HG03280 (cell line): ENCODE measurements around the gene NPAS4.
A peak's percentile ranks its signal among the peaks of the same experiment; 100 is the strongest.
"Not testable (repeated sequence)": the region's sequence is repeated elsewhere in the genome, so short reads cannot be mapped to it uniquely, and the experiment has no call there.

ENCODE experiments used
- ATAC-seq: cut with Tn5 transposase; IDR thresholded peaks from one replicate; pipeline ENCODE4 v1.9.1; 2021; ENCODE audit warnings: mild to moderate bottlenecking, moderate library complexity; ENCODE audit not compliant: unreplicated experiment

Gene NPAS4

GRCh38 chr11:66454247-66454646 is 33.4 kb downstream of the NPAS4 start:
- ATAC-seq: no peak

- ATAC-seq: no peak
Measured at GRCh38 chr11:66454828-66455227, 34.0 kb downstream of the NPAS4 start.

- ATAC-seq: no peak
Measured at GRCh38 chr11:66457826-66458225, 37.0 kb downstream of the NPAS4 start.

- no peak for ATAC-seq
Measured at GRCh38 chr11:66459138-66459778, 38.4 kb downstream of the NPAS4 start.

GRCh38 chr11:66462010-66462409 is 41.2 kb downstream of the NPAS4 start:
- ATAC-seq: no peak

- ATAC-seq: no peak
Measured at GRCh38 chr11:66462911-66463310, 42.1 kb downstream of the NPAS4 start.

GRCh38 chr11:66464116-66464515 is 43.3 kb downstream of the NPAS4 start:
- not testable (repeated sequence) for ATAC-seq

GRCh38 chr11:66464916-66465315 is 44.1 kb downstream of the NPAS4 start:
- no peak for ATAC-seq

GRCh38 chr11:66465373-66466224 is 44.8 kb downstream of the NPAS4 start:
- no peak for ATAC-seq

GRCh38 chr11:66466225-66467033 is 45.6 kb downstream of the NPAS4 start, which contains the start of gene PELI3:
Gene PELI3 (plus strand): TSS chr11:66466905. CDS start chr11:66468129, 1,224 bp downstream.
- peak; percentile 86 for ATAC-seq

- peak; percentile 20 for ATAC-seq
Measured at GRCh38 chr11:66467034-66467659, 46.3 kb downstream of the NPAS4 start.

GRCh38 chr11:66467756-66468155 is 46.9 kb downstream of the NPAS4 start:
- no peak for ATAC-seq

- no peak for ATAC-seq
Measured at GRCh38 chr11:66468691-66469090, 47.9 kb downstream of the NPAS4 start.

GRCh38 chr11:66469441-66469840 is 48.6 kb downstream of the NPAS4 start:
- ATAC-seq: no peak

- no peak for ATAC-seq
Measured at GRCh38 chr11:66470015-66470414, 49.2 kb downstream of the NPAS4 start.

GRCh38 chr11:66471142-66471541 is 50.3 kb downstream of the NPAS4 start:
- ATAC-seq: no peak

GRCh38 chr11:66472054-66472453 is 51.2 kb downstream of the NPAS4 start:
- no peak for ATAC-seq

GRCh38 chr11:66473167-66473566 is 52.3 kb downstream of the NPAS4 start:
- ATAC-seq: no peak

- ATAC-seq: no peak
Measured at GRCh38 chr11:66473608-66474515, 53.0 kb downstream of the NPAS4 start.
